GM19023 (cell line): Measurements from ENCODE around the gene AKAP7.

Experiments
- ATAC-seq: cut with Tn5 transposase; IDR thresholded peaks from one replicate; pipeline ENCODE4 v1.9.1; 2021; ENCODE audit warnings: mild to moderate bottlenecking, moderate library complexity; ENCODE audit not compliant: unreplicated experiment

The AKAP7 gene

DNA sequence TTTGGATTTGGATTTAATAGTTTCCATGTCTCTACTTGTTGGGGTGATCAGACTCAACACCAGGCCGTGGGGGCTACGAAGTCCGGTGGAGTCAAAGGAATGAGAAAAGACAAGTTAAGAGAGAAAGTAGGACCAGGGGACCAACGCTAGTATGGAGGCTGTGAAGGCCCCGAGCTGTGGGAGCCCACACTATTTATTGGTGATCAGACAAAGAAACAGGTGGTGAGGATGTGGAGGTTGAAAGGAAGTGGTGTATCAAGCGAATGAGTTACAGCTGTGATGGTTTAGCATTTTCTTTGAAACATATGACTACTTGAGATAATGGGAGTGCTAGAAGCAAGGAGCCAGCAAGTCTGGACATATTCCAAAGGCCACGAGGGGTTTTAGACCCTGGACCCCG, 62.4 kb downstream of the AKAP7 start:
- ATAC-seq: no peak

DNA sequence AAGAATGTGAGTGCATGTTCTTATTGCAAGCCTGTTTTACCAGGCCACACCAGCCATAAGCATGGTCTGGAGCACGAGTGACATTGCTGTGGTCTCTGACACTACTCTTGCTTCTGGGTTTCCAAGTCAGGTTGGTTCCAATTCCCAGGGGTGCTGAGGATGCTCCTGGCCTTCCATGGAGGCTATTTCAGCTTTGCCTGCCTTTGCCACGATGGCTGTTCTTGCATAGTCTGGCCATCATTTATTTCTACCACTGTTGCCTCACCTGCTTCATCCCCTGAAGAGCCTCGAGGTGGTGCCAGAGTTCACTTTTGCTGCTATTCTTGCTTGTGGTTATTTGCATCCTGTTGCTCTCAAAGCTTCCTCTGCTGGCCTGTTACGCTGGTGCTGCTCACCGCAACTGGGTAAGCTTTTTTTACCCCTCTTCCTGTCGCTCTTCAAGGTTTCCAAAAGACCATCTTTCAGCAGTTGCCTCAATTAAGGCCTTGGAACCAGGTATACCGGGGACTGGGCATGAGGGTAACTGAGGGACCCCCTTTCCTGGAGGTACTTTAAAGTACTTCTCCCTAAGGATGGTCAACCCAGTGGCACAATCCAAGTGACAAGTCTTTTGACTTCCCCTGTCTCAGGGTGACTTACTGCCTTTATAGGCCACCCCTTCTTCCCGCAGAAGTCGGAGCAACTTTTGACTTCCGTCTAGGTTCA, 64.5 kb downstream of the AKAP7 start:
- peak; percentile 100 for ATAC-seq

GRCh38 chr6:131205481-131206244, 70.4 kb downstream of the AKAP7 start:
- ATAC-seq: no peak

DNA sequence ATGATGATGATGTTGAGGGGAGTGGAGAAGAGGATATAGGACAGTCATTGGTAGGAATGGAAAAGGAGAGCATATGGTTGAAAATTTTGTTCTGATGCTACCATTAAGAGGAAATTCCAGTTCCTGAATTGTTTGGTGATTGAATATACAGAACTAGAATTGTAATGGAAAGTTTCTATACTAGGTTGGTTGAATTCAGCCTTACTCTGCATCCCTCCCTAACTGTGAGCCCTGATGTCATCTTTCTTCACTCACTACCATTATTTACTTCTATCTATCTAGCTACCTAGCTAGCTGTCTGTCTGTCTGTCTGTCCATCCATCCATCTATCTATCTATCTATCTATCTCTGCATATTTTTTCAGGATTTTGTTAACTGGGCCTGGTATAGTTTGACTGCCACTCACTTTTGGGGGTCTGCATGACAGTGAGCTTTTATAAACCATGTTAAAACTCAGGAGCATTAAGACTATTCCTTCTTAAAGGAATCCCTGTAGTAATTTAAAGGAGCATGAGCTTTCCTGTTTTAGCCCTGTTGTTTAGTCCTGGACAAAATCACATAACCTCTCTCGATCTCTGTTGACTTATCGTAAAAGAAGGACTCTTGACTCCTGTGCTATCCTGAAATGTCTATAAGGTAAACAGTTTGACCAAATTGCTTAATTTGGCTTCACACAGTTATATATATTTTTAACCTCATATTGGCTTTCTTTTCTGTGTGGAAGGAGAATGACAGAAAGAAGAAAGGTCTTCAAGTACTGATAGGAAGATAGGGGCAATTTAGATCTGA, 71.4 kb downstream of the AKAP7 start:
- no peak for ATAC-seq

GRCh38 chr6:131208787-131209186, 73.5 kb downstream of the AKAP7 start:
- no peak for ATAC-seq

DNA sequence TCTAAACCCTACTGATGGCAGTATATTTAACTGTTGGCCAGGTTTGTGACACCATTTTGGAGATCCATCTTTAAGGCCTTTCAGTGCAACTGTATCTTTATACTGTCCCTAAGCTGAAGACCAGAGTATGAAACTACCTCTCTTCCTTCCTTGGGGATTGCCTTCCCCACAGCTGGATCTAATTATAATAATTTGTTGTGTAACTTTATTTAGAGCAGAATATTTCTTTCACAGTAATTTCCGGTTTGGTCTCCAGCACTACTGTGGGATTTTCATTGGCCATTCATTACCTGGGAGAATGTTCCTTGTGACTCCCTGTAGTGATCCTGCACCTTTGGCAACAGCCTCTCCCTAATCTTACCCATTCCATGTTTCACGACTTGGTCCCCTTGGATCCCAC, 75.2 kb downstream of the AKAP7 start:
- no peak for ATAC-seq

DNA sequence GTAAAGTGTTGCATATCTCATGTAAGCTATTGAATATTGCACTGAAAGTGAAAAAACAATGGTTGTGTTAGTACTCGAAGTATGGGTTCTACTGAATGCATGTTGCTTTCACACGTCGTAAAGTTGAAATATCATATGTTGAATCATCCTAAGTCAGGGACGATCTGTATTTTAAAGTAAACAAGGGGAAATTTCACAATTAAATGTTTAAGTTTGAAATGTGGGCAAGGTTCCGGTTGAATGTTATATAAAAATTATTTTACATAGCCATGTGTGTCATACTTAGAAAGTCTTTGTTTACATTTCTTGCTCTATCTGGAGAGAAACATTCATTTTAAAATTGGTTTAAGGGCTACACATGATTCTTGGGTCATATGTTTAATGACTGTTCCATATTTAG, 76.8 kb downstream of the AKAP7 start:
- no peak for ATAC-seq

DNA sequence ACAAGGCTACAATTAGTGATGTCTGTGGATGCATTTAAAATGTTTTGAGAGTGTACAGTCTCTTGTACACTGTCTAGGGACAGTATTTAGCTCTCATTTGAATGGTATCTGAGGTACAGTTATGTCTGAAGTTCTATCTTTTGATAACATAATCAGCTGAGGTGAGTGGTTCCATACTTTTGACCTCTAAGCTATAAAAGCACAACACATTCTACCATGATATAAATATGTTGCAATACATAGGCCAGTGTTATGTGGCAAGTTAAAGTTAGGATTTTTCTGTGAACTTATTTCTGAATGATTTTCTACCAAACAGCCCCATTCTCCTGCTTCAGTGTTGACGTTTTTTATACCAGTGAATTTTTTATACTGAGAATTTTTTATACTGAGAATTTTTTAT, 77.6 kb downstream of the AKAP7 start:
- ATAC-seq: no peak

GRCh38 chr6:131213501-131213990, 78.3 kb downstream of the AKAP7 start:
- no peak for ATAC-seq

GRCh38 chr6:131215219-131215618, 80.0 kb downstream of the AKAP7 start:
- no peak for ATAC-seq

- no peak for ATAC-seq
Observed at GRCh38 chr6:131216246-131216645, 81.0 kb downstream of the AKAP7 start.

- no peak for ATAC-seq
Observed at GRCh38 chr6:131222773-131223172, 87.5 kb downstream of the AKAP7 start.

- no peak for ATAC-seq
Observed at GRCh38 chr6:131223416-131223815, 88.1 kb downstream of the AKAP7 start.

- ATAC-seq: no peak
Observed at GRCh38 chr6:131225127-131225526, 89.9 kb downstream of the AKAP7 start.

DNA sequence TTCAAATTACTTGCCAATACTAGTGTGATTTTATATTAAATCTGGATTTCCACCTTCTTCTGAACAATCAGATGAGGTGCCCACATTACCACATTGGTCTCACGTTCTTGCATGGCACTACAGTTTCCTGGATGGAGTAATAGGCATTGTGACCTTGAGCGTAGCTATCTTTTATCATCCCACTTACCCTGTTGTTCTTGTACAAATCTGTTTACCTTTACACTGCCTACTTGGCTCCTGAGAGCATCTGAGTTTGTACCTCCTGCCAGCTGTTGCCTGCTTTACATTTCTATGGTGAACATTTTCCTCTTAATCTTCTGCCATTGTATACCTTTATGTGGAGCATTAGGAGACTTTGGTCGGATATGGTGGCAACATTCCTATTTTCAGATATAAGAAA, 90.7 kb downstream of the AKAP7 start:
- no peak for ATAC-seq

GRCh38 chr6:131226459-131227157, 91.3 kb downstream of the AKAP7 start:
- ATAC-seq: no peak

- no peak for ATAC-seq
Observed at GRCh38 chr6:131227158-131227543, 91.9 kb downstream of the AKAP7 start.

GRCh38 chr6:131231103-131231502, 95.8 kb downstream of the AKAP7 start:
- no peak for ATAC-seq

- no peak for ATAC-seq
Observed at GRCh38 chr6:131231891-131232290, 96.6 kb downstream of the AKAP7 start.

DNA sequence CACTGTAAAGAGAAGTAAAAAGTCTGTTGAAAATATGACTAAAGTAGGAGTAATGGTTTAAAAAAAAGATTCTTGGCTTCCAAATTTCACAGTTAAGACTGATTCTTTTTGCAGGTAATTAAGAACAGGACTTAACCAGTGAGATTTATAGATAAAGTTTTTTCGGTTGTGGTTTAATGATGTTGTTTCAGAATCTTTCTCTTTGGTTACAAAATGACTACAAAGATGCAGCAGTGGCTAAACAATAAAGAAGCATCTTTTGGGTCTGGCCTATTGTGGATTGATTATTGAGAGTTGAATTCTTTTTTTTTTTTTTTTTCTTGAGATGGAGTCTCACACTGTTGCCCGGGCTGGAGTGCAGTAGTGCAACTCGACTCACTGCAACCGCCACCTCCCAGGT, 109.7 kb downstream of the AKAP7 start:
- ATAC-seq: no peak

GRCh38 chr6:131250122-131250521, 114.9 kb downstream of the AKAP7 start:
- peak; percentile 77 for ATAC-seq
